ENCODE data around the gene SNTG2. TPM values are rescaled to one million over a fixed set of nuclear protein-coding genes. Genes with fewer than 3 reads are reported as not detected.
"Not testable (repeated sequence)": the region's sequence is repeated elsewhere in the genome, so short reads cannot be mapped to it uniquely, and the experiment has no call there.

SNTG2 gene
- total RNA-seq, 2 experiments from 2014 or later = 2.5 to 3.2 TPM

- intact Hi-C loops (cut with micrococcal nuclease) = no loop called here
- Mint-ChIP-seq H3K4me1 (ENCODE audit: low read depth) (no peaks in the 10 kb centered on the region), H3K9me3 (no peaks in the 10 kb centered on the region), H3K27me3 (no peaks in the 10 kb centered on the region), H3K36me3 (ENCODE audit: low read depth) (peaks cover 5% of the 10 kb centered on the region), H3K27ac (no peak overlapping the region), H3K4me3 (no peak overlapping the region)
- ChIA-PET CTCF (no interaction called here), POLR2A (interaction anchor here (1.2 kb wide), 1 partner anchor 464 kb away, joined by 3 read pairs; no protein-coding TSS in a partner anchor)
- DNase-seq (no peak), ATAC-seq (no peak)
- TF ChIP-seq, protein P1, sequence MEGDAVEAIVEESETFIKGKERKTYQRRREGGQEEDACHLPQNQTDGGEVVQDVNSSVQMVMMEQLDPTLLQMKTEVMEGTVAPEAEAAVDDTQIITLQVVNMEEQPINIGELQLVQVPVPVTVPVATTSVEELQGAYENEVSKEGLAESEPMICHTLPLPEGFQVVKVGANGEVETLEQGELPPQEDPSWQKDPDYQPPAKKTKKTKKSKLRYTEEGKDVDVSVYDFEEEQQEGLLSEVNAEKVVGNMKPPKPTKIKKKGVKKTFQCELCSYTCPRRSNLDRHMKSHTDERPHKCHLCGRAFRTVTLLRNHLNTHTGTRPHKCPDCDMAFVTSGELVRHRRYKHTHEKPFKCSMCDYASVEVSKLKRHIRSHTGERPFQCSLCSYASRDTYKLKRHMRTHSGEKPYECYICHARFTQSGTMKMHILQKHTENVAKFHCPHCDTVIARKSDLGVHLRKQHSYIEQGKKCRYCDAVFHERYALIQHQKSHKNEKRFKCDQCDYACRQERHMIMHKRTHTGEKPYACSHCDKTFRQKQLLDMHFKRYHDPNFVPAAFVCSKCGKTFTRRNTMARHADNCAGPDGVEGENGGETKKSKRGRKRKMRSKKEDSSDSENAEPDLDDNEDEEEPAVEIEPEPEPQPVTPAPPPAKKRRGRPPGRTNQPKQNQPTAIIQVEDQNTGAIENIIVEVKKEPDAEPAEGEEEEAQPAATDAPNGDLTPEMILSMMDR (IDR thresholded peaks at IDR 0.05) = no peak
These were observed 137.7 kb downstream of the SNTG2 start for GRCh38 chr2:1088192-1088860.

- ATAC-seq = no peak
- ChIA-PET POLR2A (interaction anchor here (1.2 kb wide), 1 partner anchor 464 kb away, joined by 3 read pairs; no protein-coding TSS in a partner anchor), CTCF (no interaction called here)
- no peaks in the 10 kb centered on the region for H3K27me3 Mint-ChIP-seq
- TF ChIP-seq, protein P1 (IDR thresholded peaks at IDR 0.05) = no peak
- H3K4me3 Mint-ChIP-seq = no peak overlapping the region
- H3K9me3 Mint-ChIP-seq = no peaks in the 10 kb centered on the region
- intact Hi-C loops (cut with micrococcal nuclease) = no loop called here
- H3K4me1 Mint-ChIP-seq (ENCODE audit: low read depth) = no peaks in the 10 kb centered on the region
- DNase-seq = no peak
- peaks cover 5% of the 10 kb centered on the region for H3K36me3 Mint-ChIP-seq (ENCODE audit: low read depth)
- no peak overlapping the region for H3K27ac Mint-ChIP-seq
These were observed 138.3 kb downstream of the SNTG2 start for GRCh38 chr2:1088940-1089339.

DNA sequence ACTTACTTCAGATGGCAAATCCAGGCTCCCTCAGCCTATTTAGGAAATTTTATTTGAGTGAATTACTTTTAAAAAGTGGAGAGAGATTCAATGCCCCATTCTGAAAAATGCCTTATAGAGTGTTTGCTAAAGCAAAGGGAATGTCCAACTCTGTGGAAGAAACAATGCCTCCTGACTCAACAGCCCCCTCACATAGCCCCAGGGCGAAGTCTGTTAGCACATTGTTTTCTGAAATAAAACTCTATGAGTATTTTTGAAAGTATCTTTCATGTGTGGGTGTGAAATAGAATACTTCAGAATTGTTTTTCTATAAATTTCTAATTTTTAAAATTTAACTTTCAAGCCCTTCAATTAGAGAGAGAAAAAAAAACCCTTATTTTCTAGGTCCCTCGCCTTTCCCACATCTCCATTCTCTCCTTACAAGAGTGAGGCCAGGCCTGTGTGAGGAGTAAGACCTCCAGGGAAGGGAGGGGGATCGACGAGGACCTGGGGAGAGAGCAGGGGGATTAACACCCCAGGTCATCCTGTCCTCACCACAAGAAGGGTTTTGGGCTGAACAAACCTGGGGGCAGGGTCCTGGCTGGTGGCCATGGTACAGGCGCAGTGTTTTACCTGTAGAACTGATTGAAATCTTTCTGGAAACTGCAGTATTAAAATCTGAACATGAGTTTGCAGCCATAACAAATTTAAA, 141.4 kb downstream of the SNTG2 start:
- no peak overlapping the region for H3K27ac Mint-ChIP-seq
- no peaks in the 10 kb centered on the region for H3K4me1 Mint-ChIP-seq (ENCODE audit: low read depth)
- TF ChIP-seq, protein P1 (IDR thresholded peaks at IDR 0.05) = no peak
- POLR2A ChIA-PET = no interaction called here
- ATAC-seq (no peak), DNase-seq (no peak)
- no peaks in the 10 kb centered on the region for H3K9me3 Mint-ChIP-seq
- intact Hi-C loops (cut with micrococcal nuclease) = no loop called here
- no peak overlapping the region for H3K4me3 Mint-ChIP-seq
- no peaks in the 10 kb centered on the region for H3K27me3 Mint-ChIP-seq
- CTCF ChIA-PET = no interaction called here
- peaks cover 5% of the 10 kb centered on the region for H3K36me3 Mint-ChIP-seq (ENCODE audit: low read depth)

DNA sequence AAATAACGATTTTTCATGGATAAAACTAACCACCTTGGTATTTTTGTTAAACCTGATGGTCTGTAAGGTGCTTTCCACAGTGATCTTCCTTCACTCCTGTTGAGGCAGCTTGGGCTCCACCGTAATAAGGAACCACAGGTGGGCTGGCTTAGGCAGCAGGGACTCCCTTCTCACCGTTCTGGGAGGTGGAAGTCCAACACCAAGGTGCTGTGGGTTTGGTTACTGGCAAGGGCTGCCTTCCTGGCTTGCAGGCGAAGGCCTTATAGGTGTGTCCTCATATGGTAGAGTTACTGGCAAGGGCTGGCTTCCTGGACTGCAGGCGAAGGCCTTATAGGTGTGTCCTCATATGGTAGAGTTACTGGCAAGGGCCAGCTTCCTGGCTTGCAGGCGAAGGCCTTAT, 143.0 kb downstream of the SNTG2 start:
- ATAC-seq; H3K4me1 Mint-ChIP-seq (ENCODE audit: low read depth); H3K36me3 Mint-ChIP-seq (ENCODE audit: low read depth); H3K9me3 Mint-ChIP-seq; intact Hi-C loops (cut with micrococcal nuclease); DNase-seq; CTCF ChIA-PET; H3K27ac Mint-ChIP-seq; H3K27me3 Mint-ChIP-seq; H3K4me3 Mint-ChIP-seq; POLR2A ChIA-PET: not testable (repeated sequence)

- H3K27ac Mint-ChIP-seq = no peak overlapping the region
- no peak for ATAC-seq
- TF ChIP-seq, protein P1 (IDR thresholded peaks at IDR 0.05) = no peak
- intact Hi-C loops (cut with micrococcal nuclease) = no loop called here
- H3K9me3 Mint-ChIP-seq = no peaks in the 10 kb centered on the region
- H3K4me1 Mint-ChIP-seq (ENCODE audit: low read depth) = peaks cover under 1% of the 10 kb centered on the region
- no peak overlapping the region for H3K4me3 Mint-ChIP-seq
- POLR2A ChIA-PET = no interaction called here
- no peaks in the 10 kb centered on the region for H3K36me3 Mint-ChIP-seq (ENCODE audit: low read depth)
- H3K27me3 Mint-ChIP-seq = no peaks in the 10 kb centered on the region
- no peak for DNase-seq
- CTCF ChIA-PET = no interaction called here
These were observed 146.5 kb downstream of the SNTG2 start for GRCh38 chr2:1097101-1097500.
